ENCODE measurements around the gene MTCH1.
"Not testable (repeated sequence)": the region's sequence is repeated elsewhere in the genome, so short reads cannot be mapped to it uniquely, and the experiment has no call there.

DNA sequence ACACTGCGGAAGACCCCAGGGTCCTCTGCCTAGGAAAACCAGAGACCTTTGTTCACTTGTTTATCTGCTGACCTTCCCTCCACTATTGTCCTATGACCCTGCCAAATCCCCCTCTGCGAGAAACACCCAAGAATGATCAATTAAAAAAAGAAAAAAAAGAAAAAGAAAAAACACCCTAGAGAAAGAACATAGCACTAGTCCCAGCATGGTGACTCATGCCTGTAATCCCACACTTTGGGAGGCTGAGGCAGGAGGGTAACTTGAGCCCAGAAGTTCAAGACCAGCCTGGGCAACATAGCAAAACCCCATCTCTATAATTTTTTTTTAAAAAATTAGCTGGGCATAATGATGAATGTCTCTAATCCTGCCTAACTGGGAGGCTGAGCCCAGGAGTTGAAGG lies 43.7 kb downstream of the MTCH1 start:
- not testable (repeated sequence) for TF ChIP-seq CTCF (conservative IDR thresholded peaks at IDR 0.05; ENCODE audit: low read depth, low read length); MAZ (IDR thresholded peaks at IDR 0.05; ENCODE audit: borderline replicate concordance, low read depth, low read length); ELK1 (IDR thresholded peaks at IDR 0.05; ENCODE audit: borderline replicate concordance, low read depth, low read length); CHD1 (IDR thresholded peaks at IDR 0.05; ENCODE audit: low read depth, low read length); SMC3 (IDR thresholded peaks at IDR 0.05; ENCODE audit: low read depth, low read length)

Measured in IMR-90 (cell line).